Bronchial epithelial cell (primary cell): ENCODE data around the gene ALDH1B1. TPM values are rescaled to one million over a fixed set of nuclear protein-coding genes. Genes with fewer than 3 reads are reported as not detected.

Source experiments
- DNase-seq: peaks from one replicate; pipeline ENCODE4 v3.0.0-alpha.2; 2010; ENCODE audit warnings: low read depth
- FAIRE-seq: peaks from 2 replicates; lab custom pipeline; 2011; peaks lifted over from hg19 to GRCh38; lab: Jason Lieb, UNC
- H3K27me3 ChIP-seq: 2 replicates; pipeline ENCODE4 v1.5.1; 2011; ENCODE audit warnings: low read length; ENCODE audit not compliant: control insufficient read depth, insufficient read depth
- H3K36me3 ChIP-seq: 2 replicates; pipeline ENCODE4 v1.5.1; 2011; ENCODE audit warnings: low read length; ENCODE audit not compliant: control insufficient read depth, insufficient read depth
- H3K4me3 ChIP-seq: 2 replicates; pipeline ENCODE4 v1.5.1; 2011; ENCODE audit warnings: mild to moderate bottlenecking, low read depth, low read length, control low read depth
- total RNA-seq: library from RNA; depleted of rRNA; stranded (reverse); fragments of >200 nt; gene quantifications from 2 replicates; pipeline ENCODE4 v1.2.1, GENCODE V29; 2014
- TF ChIP-seq, protein P1 (sequence below): IDR thresholded peaks from 2 replicates; pipeline ENCODE4 v1.5.1; 2011; ENCODE audit warnings: mild to moderate bottlenecking, moderate library complexity, low read length, control low read depth, inconsistent platforms; ENCODE audit not compliant: insufficient read depth, severe bottlenecking

Gene ALDH1B1
- total RNA-seq, 1 donor from 2014 or later, result 11.1 TPM

GRCh38 chr9:38363589-38363925, 28.9 kb upstream of the ALDH1B1 start:
- no peak overlapping the region for H3K4me3 ChIP-seq
- no peak for FAIRE-seq

DNA sequence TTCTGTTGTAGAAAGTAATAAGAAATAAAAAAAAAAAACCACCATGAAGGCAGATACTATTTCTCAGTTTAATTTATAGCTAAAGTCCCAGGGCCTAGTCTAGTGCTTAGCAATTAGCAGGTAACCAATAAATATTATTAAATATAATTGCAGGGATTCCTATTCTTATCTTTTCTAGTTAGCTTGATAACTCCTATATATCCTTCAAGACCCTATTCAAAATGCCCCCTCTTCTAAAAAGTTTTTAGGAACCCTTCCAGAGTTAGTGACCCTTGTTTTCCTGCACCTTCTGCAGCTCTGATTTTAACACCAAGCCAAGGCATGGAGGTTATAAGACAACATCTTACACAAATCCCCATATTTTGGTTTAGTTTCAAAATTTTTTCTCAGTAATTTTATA, 24.6 kb upstream of the ALDH1B1 start:
- H3K36me3 ChIP-seq, result no peaks in the 10 kb centered on the region
- no peak overlapping the region for H3K4me3 ChIP-seq
- DNase-seq (no peak), FAIRE-seq (no peak)
- TF ChIP-seq, protein P1, sequence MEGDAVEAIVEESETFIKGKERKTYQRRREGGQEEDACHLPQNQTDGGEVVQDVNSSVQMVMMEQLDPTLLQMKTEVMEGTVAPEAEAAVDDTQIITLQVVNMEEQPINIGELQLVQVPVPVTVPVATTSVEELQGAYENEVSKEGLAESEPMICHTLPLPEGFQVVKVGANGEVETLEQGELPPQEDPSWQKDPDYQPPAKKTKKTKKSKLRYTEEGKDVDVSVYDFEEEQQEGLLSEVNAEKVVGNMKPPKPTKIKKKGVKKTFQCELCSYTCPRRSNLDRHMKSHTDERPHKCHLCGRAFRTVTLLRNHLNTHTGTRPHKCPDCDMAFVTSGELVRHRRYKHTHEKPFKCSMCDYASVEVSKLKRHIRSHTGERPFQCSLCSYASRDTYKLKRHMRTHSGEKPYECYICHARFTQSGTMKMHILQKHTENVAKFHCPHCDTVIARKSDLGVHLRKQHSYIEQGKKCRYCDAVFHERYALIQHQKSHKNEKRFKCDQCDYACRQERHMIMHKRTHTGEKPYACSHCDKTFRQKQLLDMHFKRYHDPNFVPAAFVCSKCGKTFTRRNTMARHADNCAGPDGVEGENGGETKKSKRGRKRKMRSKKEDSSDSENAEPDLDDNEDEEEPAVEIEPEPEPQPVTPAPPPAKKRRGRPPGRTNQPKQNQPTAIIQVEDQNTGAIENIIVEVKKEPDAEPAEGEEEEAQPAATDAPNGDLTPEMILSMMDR, result no peak
- H3K27me3 ChIP-seq, result no peaks in the 10 kb centered on the region

More at GRCh38 chr9:38363589-38363925, 28.9 kb upstream of the ALDH1B1 start:
- TF ChIP-seq, protein P1, result no peak
- DNase-seq, result no peak
- no peaks in the 10 kb centered on the region for H3K36me3 ChIP-seq
- no peaks in the 10 kb centered on the region for H3K27me3 ChIP-seq

DNA sequence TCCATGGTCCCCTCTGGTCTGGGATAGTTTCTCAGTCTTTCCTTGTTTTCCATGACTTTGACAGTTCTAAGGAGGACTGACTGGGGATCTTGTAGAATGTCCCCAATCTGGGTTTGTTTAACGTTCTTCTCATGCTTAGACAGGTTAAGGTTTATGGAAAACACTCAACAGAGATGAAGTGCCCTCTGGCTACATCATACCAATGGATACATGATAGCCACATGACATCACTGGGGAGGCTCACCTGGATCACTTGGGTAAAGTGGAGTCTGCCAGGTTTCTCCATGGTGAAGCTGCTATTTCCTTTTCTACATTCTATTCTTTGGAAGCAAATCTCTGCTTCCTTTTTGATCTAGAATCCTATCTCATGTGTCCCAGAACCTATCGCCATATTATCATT, 23.8 kb upstream of the ALDH1B1 start:
- no peak overlapping the region for H3K4me3 ChIP-seq
- no peaks in the 10 kb centered on the region for H3K36me3 ChIP-seq
- TF ChIP-seq, protein P1, result no peak
- FAIRE-seq (no peak), DNase-seq (peak; percentile 85)
- H3K27me3 ChIP-seq, result no peaks in the 10 kb centered on the region

DNA sequence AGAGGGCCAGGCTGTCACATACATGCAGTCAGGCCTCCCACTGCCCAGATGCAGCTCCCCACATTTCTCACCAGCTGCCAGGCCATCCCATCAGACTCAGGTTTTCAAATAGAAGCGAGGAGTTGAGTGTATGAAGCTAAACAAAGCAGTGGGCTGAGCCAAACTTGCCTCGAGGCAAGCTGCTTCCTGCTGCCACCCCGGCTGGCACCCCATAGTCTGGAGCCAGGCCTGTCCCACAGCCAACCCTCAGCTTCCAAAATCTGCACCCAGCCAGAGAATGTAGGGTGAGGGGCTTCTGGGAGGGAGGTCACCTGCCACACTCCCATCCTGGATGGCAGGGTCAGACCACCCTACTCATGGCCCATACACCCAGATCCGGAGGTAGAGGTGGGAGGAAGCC, 22.3 kb upstream of the ALDH1B1 start:
- no peaks in the 10 kb centered on the region for H3K36me3 ChIP-seq
- FAIRE-seq (no peak), DNase-seq (no peak)
- no peaks in the 10 kb centered on the region for H3K27me3 ChIP-seq
- H3K4me3 ChIP-seq, result no peak overlapping the region
- TF ChIP-seq, protein P1, result no peak

DNA sequence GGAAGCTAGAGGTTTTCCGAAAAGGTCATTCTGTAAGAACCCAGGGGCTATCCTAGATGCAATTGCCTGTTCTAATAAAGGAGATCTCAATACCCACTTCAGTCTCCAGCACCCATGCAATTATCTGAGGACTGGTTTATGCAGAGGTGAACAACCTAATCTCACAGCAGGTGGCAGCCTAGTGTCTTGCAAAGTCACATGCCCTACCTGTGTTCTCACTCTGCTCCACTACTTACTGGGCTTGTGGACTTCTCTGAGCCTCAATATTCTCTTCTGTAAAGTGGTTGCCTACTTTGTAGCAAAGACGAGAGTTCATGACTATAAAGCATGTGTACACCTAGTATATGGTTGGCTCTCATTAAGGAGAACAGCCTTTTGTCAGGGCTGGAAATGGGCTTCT, 21.0 kb upstream of the ALDH1B1 start:
- Histone ChIP-seq H3K36me3 (no peaks in the 10 kb centered on the region), H3K4me3 (no peak overlapping the region), H3K27me3 (no peaks in the 10 kb centered on the region)
- TF ChIP-seq, protein P1, result peak; percentile 67
- DNase-seq (peak; percentile 55), FAIRE-seq (no peak)
